Measurements from ENCODE around the gene CDK14.

CDK14 gene

GRCh38 chr7:90613088-90613498 lies 17.0 kb downstream of the CDK14 start:
- Histone ChIP-seq H3K4me2 (ENCODE audit: low read length) (peak overlapping the region; percentile 41), H3K79me2 (ENCODE audit: low read length) (no peaks in the 10 kb centered on the region), H2AFZ (ENCODE audit: low read depth, low read length) (no peak overlapping the region), H3K9ac (ENCODE audit: low read length) (no peak overlapping the region), H3K27me3 (ENCODE audit: low read depth, low read length) (no peaks in the 10 kb centered on the region), H3K4me3 (ENCODE audit: low read length) (0 out of 2 replicates have a peak overlapping the region, but pooled peaks have one; percentile 5), H3K9me3 (ENCODE audit: insufficient read depth, low read length) (no peaks in the 10 kb centered on the region), H3K36me3 (replicated peaks; ENCODE audit: low read depth, low read length) (no peaks in the 10 kb centered on the region), H3K27ac (ENCODE audit: low read length) (no peak overlapping the region), H4K20me1 (ENCODE audit: insufficient read depth, low read length) (no peaks in the 10 kb centered on the region), H3K4me1 (ENCODE audit: low read length) (peaks cover 11% of the 10 kb centered on the region)
- TF ChIP-seq EZH2phosphoT487 (IDR thresholded peaks at IDR 0.05; ENCODE audit: low read depth), result no peak
- TF ChIP-seq, protein P1, sequence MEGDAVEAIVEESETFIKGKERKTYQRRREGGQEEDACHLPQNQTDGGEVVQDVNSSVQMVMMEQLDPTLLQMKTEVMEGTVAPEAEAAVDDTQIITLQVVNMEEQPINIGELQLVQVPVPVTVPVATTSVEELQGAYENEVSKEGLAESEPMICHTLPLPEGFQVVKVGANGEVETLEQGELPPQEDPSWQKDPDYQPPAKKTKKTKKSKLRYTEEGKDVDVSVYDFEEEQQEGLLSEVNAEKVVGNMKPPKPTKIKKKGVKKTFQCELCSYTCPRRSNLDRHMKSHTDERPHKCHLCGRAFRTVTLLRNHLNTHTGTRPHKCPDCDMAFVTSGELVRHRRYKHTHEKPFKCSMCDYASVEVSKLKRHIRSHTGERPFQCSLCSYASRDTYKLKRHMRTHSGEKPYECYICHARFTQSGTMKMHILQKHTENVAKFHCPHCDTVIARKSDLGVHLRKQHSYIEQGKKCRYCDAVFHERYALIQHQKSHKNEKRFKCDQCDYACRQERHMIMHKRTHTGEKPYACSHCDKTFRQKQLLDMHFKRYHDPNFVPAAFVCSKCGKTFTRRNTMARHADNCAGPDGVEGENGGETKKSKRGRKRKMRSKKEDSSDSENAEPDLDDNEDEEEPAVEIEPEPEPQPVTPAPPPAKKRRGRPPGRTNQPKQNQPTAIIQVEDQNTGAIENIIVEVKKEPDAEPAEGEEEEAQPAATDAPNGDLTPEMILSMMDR (IDR thresholded peaks at IDR 0.05; ENCODE audit: low read depth, low read length), result no peak

- no peak overlapping the region for H3K4me2 ChIP-seq (ENCODE audit: low read length)
- no peaks in the 10 kb centered on the region for H3K36me3 ChIP-seq (replicated peaks; ENCODE audit: low read depth, low read length)
- no peaks in the 10 kb centered on the region for H3K27me3 ChIP-seq (ENCODE audit: low read depth, low read length)
- no peaks in the 10 kb centered on the region for H3K9me3 ChIP-seq (ENCODE audit: insufficient read depth, low read length)
- peaks cover 22% of the 10 kb centered on the region for H3K4me1 ChIP-seq (ENCODE audit: low read length)
- H3K27ac ChIP-seq (ENCODE audit: low read length), result no peak overlapping the region
- TF ChIP-seq EZH2phosphoT487 (IDR thresholded peaks at IDR 0.05; ENCODE audit: low read depth), result no peak
- TF ChIP-seq, protein P1 (IDR thresholded peaks at IDR 0.05; ENCODE audit: low read depth, low read length), result no peak
- no peak overlapping the region for H2AFZ ChIP-seq (ENCODE audit: low read depth, low read length)
- H4K20me1 ChIP-seq (ENCODE audit: insufficient read depth, low read length), result no peaks in the 10 kb centered on the region
- no peaks in the 10 kb centered on the region for H3K79me2 ChIP-seq (ENCODE audit: low read length)
- H3K9ac ChIP-seq (ENCODE audit: low read length), result no peak overlapping the region
- H3K4me3 ChIP-seq (ENCODE audit: low read length), result no peak overlapping the region
These were observed 21.3 kb downstream of the CDK14 start for GRCh38 chr7:90617442-90617841.

- Histone ChIP-seq H3K27ac (ENCODE audit: low read length) (no peak overlapping the region), H3K79me2 (ENCODE audit: low read length) (no peaks in the 10 kb centered on the region), H3K27me3 (ENCODE audit: low read depth, low read length) (no peaks in the 10 kb centered on the region), H3K4me2 (ENCODE audit: low read length) (no peak overlapping the region), H3K4me1 (ENCODE audit: low read length) (peaks cover 12% of the 10 kb centered on the region), H3K9me3 (ENCODE audit: insufficient read depth, low read length) (no peaks in the 10 kb centered on the region), H4K20me1 (ENCODE audit: insufficient read depth, low read length) (no peaks in the 10 kb centered on the region), H2AFZ (ENCODE audit: low read depth, low read length) (no peak overlapping the region), H3K9ac (ENCODE audit: low read length) (no peak overlapping the region), H3K36me3 (replicated peaks; ENCODE audit: low read depth, low read length) (no peaks in the 10 kb centered on the region), H3K4me3 (ENCODE audit: low read length) (no peak overlapping the region)
- TF ChIP-seq EZH2phosphoT487 (IDR thresholded peaks at IDR 0.05; ENCODE audit: low read depth), result no peak
- TF ChIP-seq, protein P1 (IDR thresholded peaks at IDR 0.05; ENCODE audit: low read depth, low read length), result no peak
These were observed 22.8 kb downstream of the CDK14 start for GRCh38 chr7:90618876-90619275.

GRCh38 chr7:90621125-90621746 lies 25.1 kb downstream of the CDK14 start:
- TF ChIP-seq, protein P1 (IDR thresholded peaks at IDR 0.05; ENCODE audit: low read depth, low read length), result no peak
- TF ChIP-seq EZH2phosphoT487 (IDR thresholded peaks at IDR 0.05; ENCODE audit: low read depth), result no peak
- Histone ChIP-seq H3K27ac (ENCODE audit: low read length) (no peak overlapping the region), H3K27me3 (ENCODE audit: low read depth, low read length) (no peaks in the 10 kb centered on the region), H3K4me3 (ENCODE audit: low read length) (no peak overlapping the region), H3K4me1 (ENCODE audit: low read length) (peaks cover 12% of the 10 kb centered on the region), H3K9me3 (ENCODE audit: insufficient read depth, low read length) (no peaks in the 10 kb centered on the region), H2AFZ (ENCODE audit: low read depth, low read length) (no peak overlapping the region), H3K9ac (ENCODE audit: low read length) (no peak overlapping the region), H3K36me3 (replicated peaks; ENCODE audit: low read depth, low read length) (no peaks in the 10 kb centered on the region), H3K4me2 (ENCODE audit: low read length) (0 out of 2 replicates have a peak overlapping the region, but pooled peaks have one; percentile 15), H4K20me1 (ENCODE audit: insufficient read depth, low read length) (no peaks in the 10 kb centered on the region), H3K79me2 (ENCODE audit: low read length) (no peaks in the 10 kb centered on the region)

Data from OCI-LY3 (cell line).